Bronchial epithelial cell (primary cell): ENCODE data around the gene WDFY4. TPM values are rescaled to one million over a fixed set of nuclear protein-coding genes. Genes with fewer than 3 reads are reported as not detected.

Experiments used
- DNase-seq: peaks from one replicate; pipeline ENCODE4 v3.0.0-alpha.2; 2010; ENCODE audit warnings: low read depth
- FAIRE-seq: peaks from 2 replicates; lab custom pipeline; 2011; peaks lifted over from hg19 to GRCh38; lab: Jason Lieb, UNC
- H3K27me3 ChIP-seq: 2 replicates; pipeline ENCODE4 v1.5.1; 2011; ENCODE audit warnings: low read length; ENCODE audit not compliant: control insufficient read depth, insufficient read depth
- H3K36me3 ChIP-seq: 2 replicates; pipeline ENCODE4 v1.5.1; 2011; ENCODE audit warnings: low read length; ENCODE audit not compliant: control insufficient read depth, insufficient read depth
- H3K4me3 ChIP-seq: 2 replicates; pipeline ENCODE4 v1.5.1; 2011; ENCODE audit warnings: mild to moderate bottlenecking, low read depth, low read length, control low read depth
- total RNA-seq: library from RNA; depleted of rRNA; stranded (reverse); fragments of >200 nt; gene quantifications from 2 replicates; pipeline ENCODE4 v1.2.1, GENCODE V29; 2014
- TF ChIP-seq, protein P1 (sequence below): IDR thresholded peaks from 2 replicates; pipeline ENCODE4 v1.5.1; 2011; ENCODE audit warnings: mild to moderate bottlenecking, moderate library complexity, low read length, control low read depth, inconsistent platforms; ENCODE audit not compliant: insufficient read depth, severe bottlenecking

WDFY4 gene
- total RNA-seq, 1 donor from 2014 or later: under 0.01 TPM

- no peaks in the 10 kb centered on the region for H3K36me3 ChIP-seq
- TF ChIP-seq, protein P1, sequence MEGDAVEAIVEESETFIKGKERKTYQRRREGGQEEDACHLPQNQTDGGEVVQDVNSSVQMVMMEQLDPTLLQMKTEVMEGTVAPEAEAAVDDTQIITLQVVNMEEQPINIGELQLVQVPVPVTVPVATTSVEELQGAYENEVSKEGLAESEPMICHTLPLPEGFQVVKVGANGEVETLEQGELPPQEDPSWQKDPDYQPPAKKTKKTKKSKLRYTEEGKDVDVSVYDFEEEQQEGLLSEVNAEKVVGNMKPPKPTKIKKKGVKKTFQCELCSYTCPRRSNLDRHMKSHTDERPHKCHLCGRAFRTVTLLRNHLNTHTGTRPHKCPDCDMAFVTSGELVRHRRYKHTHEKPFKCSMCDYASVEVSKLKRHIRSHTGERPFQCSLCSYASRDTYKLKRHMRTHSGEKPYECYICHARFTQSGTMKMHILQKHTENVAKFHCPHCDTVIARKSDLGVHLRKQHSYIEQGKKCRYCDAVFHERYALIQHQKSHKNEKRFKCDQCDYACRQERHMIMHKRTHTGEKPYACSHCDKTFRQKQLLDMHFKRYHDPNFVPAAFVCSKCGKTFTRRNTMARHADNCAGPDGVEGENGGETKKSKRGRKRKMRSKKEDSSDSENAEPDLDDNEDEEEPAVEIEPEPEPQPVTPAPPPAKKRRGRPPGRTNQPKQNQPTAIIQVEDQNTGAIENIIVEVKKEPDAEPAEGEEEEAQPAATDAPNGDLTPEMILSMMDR: no peak
- H3K27me3 ChIP-seq: no peaks in the 10 kb centered on the region
- FAIRE-seq (no peak), DNase-seq (no peak)
- no peak overlapping the region for H3K4me3 ChIP-seq
Measured at GRCh38 chr10:48694371-48695030, 9.8 kb downstream of the WDFY4 start.

GRCh38 chr10:48695636-48696534 is 11.2 kb downstream of the WDFY4 start:
- TF ChIP-seq, protein P1: no peak
- no peak for FAIRE-seq
- Histone ChIP-seq H3K36me3 (no peaks in the 10 kb centered on the region), H3K27me3 (no peaks in the 10 kb centered on the region), H3K4me3 (no peak overlapping the region)
- DNase-seq: no peak

DNA sequence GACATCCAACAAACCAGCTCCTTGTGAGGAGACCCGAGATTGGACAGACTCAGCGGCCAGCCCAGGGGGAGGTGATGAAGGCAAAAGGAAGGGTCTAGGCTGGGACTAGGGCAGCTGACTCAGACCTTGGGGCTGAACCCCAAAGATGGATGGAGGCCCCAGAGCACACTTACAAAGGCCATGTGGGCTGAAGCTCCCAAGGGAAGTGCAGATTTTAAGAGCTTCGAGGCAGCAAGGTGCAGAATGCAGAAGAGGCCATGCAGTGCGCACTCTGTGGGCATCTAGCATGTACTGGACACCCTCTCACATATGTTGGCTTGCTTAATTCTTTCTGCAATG is 11.8 kb downstream of the WDFY4 start:
- no peak for DNase-seq
- TF ChIP-seq, protein P1: no peak
- H3K36me3 ChIP-seq: no peaks in the 10 kb centered on the region
- H3K27me3 ChIP-seq: no peaks in the 10 kb centered on the region
- FAIRE-seq: no peak
- no peak overlapping the region for H3K4me3 ChIP-seq

GRCh38 chr10:48697091-48697490 is 12.4 kb downstream of the WDFY4 start:
- TF ChIP-seq, protein P1: no peak
- FAIRE-seq (no peak), DNase-seq (no peak)
- no peaks in the 10 kb centered on the region for H3K36me3 ChIP-seq
- H3K27me3 ChIP-seq: no peaks in the 10 kb centered on the region
- H3K4me3 ChIP-seq: no peak overlapping the region

GRCh38 chr10:48697821-48698764 is 13.4 kb downstream of the WDFY4 start:
- TF ChIP-seq, protein P1: no peak
- no peaks in the 10 kb centered on the region for H3K36me3 ChIP-seq
- no peak for FAIRE-seq
- no peak for DNase-seq
- no peak overlapping the region for H3K4me3 ChIP-seq
- no peaks in the 10 kb centered on the region for H3K27me3 ChIP-seq
